Chondrocyte (in vitro differentiated cells): ENCODE results near the gene SEC23B. TPM values are rescaled to one million over a fixed set of nuclear protein-coding genes. Genes with fewer than 3 reads are reported as not detected.

ENCODE experiments used
- DNase-seq: peaks from one replicate; pipeline ENCODE4 v3.0.0; 2021; ENCODE audit warnings: mixed read lengths, low spot score
- H3K27ac Mint-ChIP-seq: one replicate; pipeline ENCODE4 v1.8.0; 2021; ENCODE audit warnings: mild to moderate bottlenecking, moderate library complexity, mixed read lengths; ENCODE audit not compliant: unreplicated experiment
- H3K27me3 Mint-ChIP-seq: 2 replicates; pipeline ENCODE4 v1.8.0; 2021; ENCODE audit warnings: low read depth, mixed read lengths
- H3K36me3 Mint-ChIP-seq: 2 replicates; pipeline ENCODE4 v1.8.0; 2021; ENCODE audit warnings: low read depth, mixed read lengths
- H3K4me1 Mint-ChIP-seq: 2 replicates; pipeline ENCODE4 v1.8.0; 2021; ENCODE audit warnings: low read depth, mild to moderate bottlenecking, mixed read lengths
- H3K4me3 Mint-ChIP-seq: one replicate; pipeline ENCODE4 v1.8.0; 2021; ENCODE audit warnings: mild to moderate bottlenecking, moderate library complexity, mixed read lengths; ENCODE audit not compliant: unreplicated experiment
- H3K9me3 Mint-ChIP-seq: 2 replicates; pipeline ENCODE4 v1.8.0; 2021; ENCODE audit warnings: low read depth, mixed read lengths
- total RNA-seq: library from RNA; stranded (reverse); gene quantifications from 3 replicates; pipeline ENCODE4 v1.2.1, GENCODE V29; 2021
- TF ChIP-seq, protein P1 (sequence below): fragments of 200-600 bp; sonication (generic); IDR thresholded peaks from 2 replicates; pipeline ENCODE4 v1.5.0; 2021; ENCODE audit warnings: antibody characterized with exemption, mild to moderate bottlenecking, moderate library complexity

The SEC23B gene
- total RNA-seq, 1 donor from 2014 or later = 38.9 TPM

DNA sequence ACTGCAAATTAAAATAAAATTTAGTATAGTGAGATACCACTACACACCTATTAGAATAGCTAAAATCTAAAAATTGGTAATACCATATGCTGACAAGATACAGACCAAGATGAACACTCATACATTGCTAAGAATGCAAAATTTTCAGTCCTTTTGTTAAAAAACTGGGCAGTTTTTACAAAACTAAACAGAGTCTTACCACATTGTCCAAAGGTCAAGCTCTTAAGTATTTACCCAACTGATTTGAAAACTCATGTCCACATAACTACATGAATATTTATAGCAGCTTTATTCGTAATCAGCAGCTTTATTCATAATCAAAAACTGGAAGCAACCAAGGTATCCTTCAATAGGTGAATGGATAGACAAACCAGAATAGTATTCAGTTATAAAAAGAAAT is 30.5 kb upstream of the SEC23B start:
- no peaks in the 10 kb centered on the region for H3K27me3 Mint-ChIP-seq
- H3K9me3 Mint-ChIP-seq = no peaks in the 10 kb centered on the region
- no peak overlapping the region for H3K27ac Mint-ChIP-seq
- no peak for DNase-seq
- TF ChIP-seq, protein P1, sequence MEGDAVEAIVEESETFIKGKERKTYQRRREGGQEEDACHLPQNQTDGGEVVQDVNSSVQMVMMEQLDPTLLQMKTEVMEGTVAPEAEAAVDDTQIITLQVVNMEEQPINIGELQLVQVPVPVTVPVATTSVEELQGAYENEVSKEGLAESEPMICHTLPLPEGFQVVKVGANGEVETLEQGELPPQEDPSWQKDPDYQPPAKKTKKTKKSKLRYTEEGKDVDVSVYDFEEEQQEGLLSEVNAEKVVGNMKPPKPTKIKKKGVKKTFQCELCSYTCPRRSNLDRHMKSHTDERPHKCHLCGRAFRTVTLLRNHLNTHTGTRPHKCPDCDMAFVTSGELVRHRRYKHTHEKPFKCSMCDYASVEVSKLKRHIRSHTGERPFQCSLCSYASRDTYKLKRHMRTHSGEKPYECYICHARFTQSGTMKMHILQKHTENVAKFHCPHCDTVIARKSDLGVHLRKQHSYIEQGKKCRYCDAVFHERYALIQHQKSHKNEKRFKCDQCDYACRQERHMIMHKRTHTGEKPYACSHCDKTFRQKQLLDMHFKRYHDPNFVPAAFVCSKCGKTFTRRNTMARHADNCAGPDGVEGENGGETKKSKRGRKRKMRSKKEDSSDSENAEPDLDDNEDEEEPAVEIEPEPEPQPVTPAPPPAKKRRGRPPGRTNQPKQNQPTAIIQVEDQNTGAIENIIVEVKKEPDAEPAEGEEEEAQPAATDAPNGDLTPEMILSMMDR = no peak
- no peaks in the 10 kb centered on the region for H3K4me1 Mint-ChIP-seq
- no peak overlapping the region for H3K4me3 Mint-ChIP-seq
- peaks cover 21% of the 10 kb centered on the region for H3K36me3 Mint-ChIP-seq

DNA sequence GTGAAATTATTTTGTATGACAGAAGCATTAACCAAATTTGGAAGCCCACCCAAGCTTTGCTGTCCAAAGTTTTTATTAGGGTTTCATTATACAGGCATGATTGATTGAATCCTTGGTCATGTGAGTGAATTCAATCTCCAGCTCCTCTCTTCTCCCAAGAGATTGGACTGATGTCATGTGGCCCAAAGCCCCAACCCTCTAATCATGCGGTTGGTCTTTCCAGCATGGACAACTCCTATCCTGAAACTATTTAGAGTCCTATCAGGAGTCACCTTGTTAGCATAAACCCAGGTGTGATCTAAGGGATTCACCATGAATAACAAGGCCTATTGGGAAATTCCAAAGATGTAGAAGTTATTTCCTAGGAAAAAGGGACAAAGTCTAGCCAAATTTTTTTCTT is 29.9 kb upstream of the SEC23B start:
- TF ChIP-seq, protein P1 = no peak
- peaks cover 24% of the 10 kb centered on the region for H3K36me3 Mint-ChIP-seq

DNA sequence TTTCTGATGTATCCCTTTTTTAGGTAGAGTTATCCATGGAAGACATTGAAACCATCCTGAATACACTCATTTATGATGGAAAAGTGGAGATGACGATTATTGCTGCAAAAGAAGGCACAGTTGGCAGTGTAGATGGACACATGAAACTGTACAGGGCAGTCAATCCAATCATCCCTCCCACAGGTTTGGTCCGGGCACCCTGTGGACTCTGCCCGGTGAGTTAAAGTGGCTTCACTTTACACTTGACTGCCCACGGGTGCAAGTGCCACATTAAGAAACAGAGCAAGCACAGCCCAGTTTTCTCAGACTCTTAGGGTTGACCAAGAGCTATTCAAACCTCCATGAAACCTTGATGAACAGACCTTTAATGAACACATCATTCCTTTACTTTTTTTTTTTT is 26.1 kb upstream of the SEC23B start:
- Mint-ChIP-seq H3K9me3 (no peaks in the 10 kb centered on the region), H3K27ac (no peak overlapping the region)

More for the DNA sequence above, 29.9 kb upstream of the SEC23B start:
- Mint-ChIP-seq H3K27me3 (no peaks in the 10 kb centered on the region), H3K9me3 (no peaks in the 10 kb centered on the region), H3K4me3 (no peak overlapping the region), H3K4me1 (no peaks in the 10 kb centered on the region), H3K27ac (no peak overlapping the region)
- DNase-seq = no peak

DNA sequence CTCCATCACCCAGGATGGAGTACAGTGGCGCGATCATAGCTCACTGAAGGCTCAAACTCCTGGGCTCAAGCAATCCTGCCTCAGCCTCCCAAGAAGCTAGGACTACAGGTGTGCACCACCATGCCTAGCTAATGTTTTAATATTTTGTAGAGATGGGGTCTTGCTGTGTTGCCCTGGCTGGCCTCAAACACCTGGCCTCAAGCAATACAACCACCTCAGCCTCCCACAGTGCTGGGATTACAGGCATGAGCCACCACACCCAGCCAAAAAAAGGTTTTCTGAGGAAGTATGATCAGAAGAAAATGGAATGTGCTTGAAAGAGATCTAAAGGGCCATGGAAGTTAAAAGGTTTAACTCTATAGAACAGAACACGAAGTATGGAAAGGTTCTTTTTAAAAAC is 19.4 kb upstream of the SEC23B start:
- Mint-ChIP-seq H3K9me3 (no peaks in the 10 kb centered on the region), H3K36me3 (peaks cover 13% of the 10 kb centered on the region), H3K4me3 (no peak overlapping the region), H3K4me1 (no peaks in the 10 kb centered on the region), H3K27me3 (no peaks in the 10 kb centered on the region), H3K27ac (no peak overlapping the region)
- DNase-seq = no peak
- TF ChIP-seq, protein P1 = no peak

More for the DNA sequence above, 26.1 kb upstream of the SEC23B start:
- TF ChIP-seq, protein P1 = no peak
- peaks cover 18% of the 10 kb centered on the region for H3K36me3 Mint-ChIP-seq
- no peak for DNase-seq
- no peaks in the 10 kb centered on the region for H3K4me1 Mint-ChIP-seq
- H3K4me3 Mint-ChIP-seq = no peak overlapping the region
- no peaks in the 10 kb centered on the region for H3K27me3 Mint-ChIP-seq

DNA sequence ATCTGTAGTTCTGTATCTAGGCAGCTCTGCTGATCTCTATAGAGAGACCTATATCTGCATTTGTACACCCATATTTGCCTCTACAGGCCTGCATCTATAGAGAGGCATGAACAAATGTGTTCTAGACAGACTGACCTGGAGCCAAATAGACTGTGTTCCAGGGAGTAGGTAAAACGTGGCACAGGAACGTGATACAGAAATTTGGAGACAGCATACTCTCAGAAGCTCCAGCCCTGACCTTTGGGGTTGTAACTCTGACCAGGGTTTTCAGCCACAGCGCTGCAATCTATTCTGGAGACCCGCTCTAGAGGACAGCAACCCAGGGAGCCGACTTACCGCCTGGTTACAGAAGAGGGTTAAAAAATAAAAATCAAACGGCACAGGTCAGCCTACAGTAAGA is 11.7 kb upstream of the SEC23B start:
- H3K27ac Mint-ChIP-seq = peak overlapping the region; percentile 8
- H3K4me3 Mint-ChIP-seq = peak overlapping the region; percentile 99

More for the DNA sequence above, 11.7 kb upstream of the SEC23B start:
- TF ChIP-seq, protein P1 = no peak
- DNase-seq = no peak
- Mint-ChIP-seq H3K27me3 (no peaks in the 10 kb centered on the region), H3K4me1 (peaks cover 14% of the 10 kb centered on the region), H3K36me3 (peaks cover 2% of the 10 kb centered on the region), H3K9me3 (no peaks in the 10 kb centered on the region)
